ENCODE data around the gene PHLDB1. TPM values are rescaled to one million over a fixed set of nuclear protein-coding genes. Genes with fewer than 3 reads are reported as not detected.

PHLDB1 gene
- total RNA-seq, 1 experiment from 2014 or later, result 36.2 TPM

GRCh38 chr11:118705111-118705741 lies 97.8 kb downstream of the PHLDB1 start:
- H3K4me3 ChIP-seq (replicated peaks in 1 of 2; ENCODE audit: low read depth in 1 of 2, low read length in 2 of 2), result no peak overlapping the region
- no peak for DNase-seq (ENCODE audit: low read depth, low spot score)
- BruUV-seq (replicated peaks), result no TSS peak
- no peaks in the 10 kb centered on the region for H3K27me3 ChIP-seq (ENCODE audit: insufficient read depth, low read length)
- no peaks in the 10 kb centered on the region for H4K20me1 ChIP-seq (ENCODE audit: insufficient read depth)
- no peak overlapping the region for H3K4me2 ChIP-seq (ENCODE audit: low read length)
- no peaks in the 10 kb centered on the region for H3K9me3 ChIP-seq (ENCODE audit: control insufficient read depth in 1 of 2, insufficient read depth in 1 of 2, low read depth in 1 of 2, low read length in 2 of 2)
- ChIA-PET POLR2A (no interaction called here), RAD21 (ENCODE audit: low non-redundant PET in 1 of 2, low total read pairs in 2 of 2, uncharacterized antibody in 2 of 2, unreplicated experiment in 2 of 2) (interaction anchor here in 1 of 2 experiments (0.8 kb wide), 1 partner anchor 209 kb away, joined by 3 read pairs; no protein-coding TSS in a partner anchor), CTCF (interaction anchor here (0.9 kb wide), 1 partner anchor 15 kb away, joined by 3 read pairs; no protein-coding TSS in a partner anchor)
- intact Hi-C loops (cut with micrococcal nuclease), result no loop called here
- no peak for ATAC-seq
- TF ChIP-seq SIN3A (IDR thresholded peaks at IDR 0.05; ENCODE audit: low read depth) (no peak), EGR1 (IDR thresholded peaks at IDR 0.05; ENCODE audit: low read depth) (no peak), JUND (IDR thresholded peaks at IDR 0.05) (no peak), SP1 (IDR thresholded peaks at IDR 0.05; ENCODE audit: low read depth) (no peak), POLR2AphosphoS5 (IDR thresholded peaks at IDR 0.05; ENCODE audit: low read depth, low read length) (no peak), ELF1 (IDR thresholded peaks at IDR 0.05; ENCODE audit: borderline replicate concordance, low read depth) (no peak), CBX3 (IDR thresholded peaks at IDR 0.05; ENCODE audit: low read depth) (no peak), CEBPB (IDR thresholded peaks at IDR 0.05; ENCODE audit: low read depth) (no peak), EZH2phosphoT487 (IDR thresholded peaks at IDR 0.05; ENCODE audit: borderline replicate concordance) (no peak), ZNF274 (IDR thresholded peaks at IDR 0.05; ENCODE audit: low read depth, low read length) (no peak), FOSL1 (IDR thresholded peaks at IDR 0.05; ENCODE audit: low read depth) (no peak), EZH2 (IDR thresholded peaks at IDR 0.05) (no peak), RAD21 (IDR thresholded peaks at IDR 0.05; ENCODE audit: low read depth) (no peak), ZFX (IDR thresholded peaks at IDR 0.05) (no peak), YY1 (IDR thresholded peaks at IDR 0.05; ENCODE audit: extremely low read depth, insufficient replicate concordance, low read depth, low read length) (no peak), TCF7L2 (IDR thresholded peaks at IDR 0.05; ENCODE audit: borderline replicate concordance, extremely low read depth, insufficient read depth, insufficient read length) (no peak)
- TF ChIP-seq, protein P1, sequence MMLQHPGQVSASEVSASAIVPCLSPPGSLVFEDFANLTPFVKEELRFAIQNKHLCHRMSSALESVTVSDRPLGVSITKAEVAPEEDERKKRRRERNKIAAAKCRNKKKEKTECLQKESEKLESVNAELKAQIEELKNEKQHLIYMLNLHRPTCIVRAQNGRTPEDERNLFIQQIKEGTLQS (IDR thresholded peaks at IDR 0.05), result no peak
- TF ChIP-seq, protein P2, sequence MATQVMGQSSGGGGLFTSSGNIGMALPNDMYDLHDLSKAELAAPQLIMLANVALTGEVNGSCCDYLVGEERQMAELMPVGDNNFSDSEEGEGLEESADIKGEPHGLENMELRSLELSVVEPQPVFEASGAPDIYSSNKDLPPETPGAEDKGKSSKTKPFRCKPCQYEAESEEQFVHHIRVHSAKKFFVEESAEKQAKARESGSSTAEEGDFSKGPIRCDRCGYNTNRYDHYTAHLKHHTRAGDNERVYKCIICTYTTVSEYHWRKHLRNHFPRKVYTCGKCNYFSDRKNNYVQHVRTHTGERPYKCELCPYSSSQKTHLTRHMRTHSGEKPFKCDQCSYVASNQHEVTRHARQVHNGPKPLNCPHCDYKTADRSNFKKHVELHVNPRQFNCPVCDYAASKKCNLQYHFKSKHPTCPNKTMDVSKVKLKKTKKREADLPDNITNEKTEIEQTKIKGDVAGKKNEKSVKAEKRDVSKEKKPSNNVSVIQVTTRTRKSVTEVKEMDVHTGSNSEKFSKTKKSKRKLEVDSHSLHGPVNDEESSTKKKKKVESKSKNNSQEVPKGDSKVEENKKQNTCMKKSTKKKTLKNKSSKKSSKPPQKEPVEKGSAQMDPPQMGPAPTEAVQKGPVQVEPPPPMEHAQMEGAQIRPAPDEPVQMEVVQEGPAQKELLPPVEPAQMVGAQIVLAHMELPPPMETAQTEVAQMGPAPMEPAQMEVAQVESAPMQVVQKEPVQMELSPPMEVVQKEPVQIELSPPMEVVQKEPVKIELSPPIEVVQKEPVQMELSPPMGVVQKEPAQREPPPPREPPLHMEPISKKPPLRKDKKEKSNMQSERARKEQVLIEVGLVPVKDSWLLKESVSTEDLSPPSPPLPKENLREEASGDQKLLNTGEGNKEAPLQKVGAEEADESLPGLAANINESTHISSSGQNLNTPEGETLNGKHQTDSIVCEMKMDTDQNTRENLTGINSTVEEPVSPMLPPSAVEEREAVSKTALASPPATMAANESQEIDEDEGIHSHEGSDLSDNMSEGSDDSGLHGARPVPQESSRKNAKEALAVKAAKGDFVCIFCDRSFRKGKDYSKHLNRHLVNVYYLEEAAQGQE (IDR thresholded peaks at IDR 0.05; ENCODE audit: low read depth), result no peak
- TF ChIP-seq, protein P3, sequence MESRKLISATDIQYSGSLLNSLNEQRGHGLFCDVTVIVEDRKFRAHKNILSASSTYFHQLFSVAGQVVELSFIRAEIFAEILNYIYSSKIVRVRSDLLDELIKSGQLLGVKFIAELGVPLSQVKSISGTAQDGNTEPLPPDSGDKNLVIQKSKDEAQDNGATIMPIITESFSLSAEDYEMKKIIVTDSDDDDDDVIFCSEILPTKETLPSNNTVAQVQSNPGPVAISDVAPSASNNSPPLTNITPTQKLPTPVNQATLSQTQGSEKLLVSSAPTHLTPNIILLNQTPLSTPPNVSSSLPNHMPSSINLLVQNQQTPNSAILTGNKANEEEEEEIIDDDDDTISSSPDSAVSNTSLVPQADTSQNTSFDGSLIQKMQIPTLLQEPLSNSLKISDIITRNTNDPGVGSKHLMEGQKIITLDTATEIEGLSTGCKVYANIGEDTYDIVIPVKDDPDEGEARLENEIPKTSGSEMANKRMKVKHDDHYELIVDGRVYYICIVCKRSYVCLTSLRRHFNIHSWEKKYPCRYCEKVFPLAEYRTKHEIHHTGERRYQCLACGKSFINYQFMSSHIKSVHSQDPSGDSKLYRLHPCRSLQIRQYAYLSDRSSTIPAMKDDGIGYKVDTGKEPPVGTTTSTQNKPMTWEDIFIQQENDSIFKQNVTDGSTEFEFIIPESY (IDR thresholded peaks at IDR 0.05; ENCODE audit: extremely low read depth, insufficient replicate concordance, low read length), result no peak
- H3K79me2 ChIP-seq (ENCODE audit: insufficient read depth, low read length), result no peaks in the 10 kb centered on the region
- H3K27ac ChIP-seq (ENCODE audit: low read depth, low read length), result no peak overlapping the region
- H3K9me2 ChIP-seq (ENCODE audit: insufficient read depth), result no peaks in the 10 kb centered on the region
- H2AFZ ChIP-seq (ENCODE audit: low read depth, low read length, poor library complexity, severe bottlenecking), result no peak overlapping the region
- H3K36me3 ChIP-seq (ENCODE audit: control insufficient read depth in 1 of 2, insufficient read depth in 2 of 2, low read length in 2 of 2), result no peaks in the 10 kb centered on the region
- H3K4me1 ChIP-seq (ENCODE audit: control insufficient read depth in 1 of 2, insufficient read depth in 2 of 2, low read length in 2 of 2), result peaks cover 0 to 3% of the 10 kb centered on the region in 2 experiments; a peak in 2 of 4 replicates
- no peak overlapping the region for H3K9ac ChIP-seq (ENCODE audit: low read length)

Data from HCT116 (cell line).